Endothelial cell of umbilical vein (primary cell): Measurements from ENCODE around the gene IL17REL. TPM values are rescaled to one million over a fixed set of nuclear protein-coding genes. Genes with fewer than 3 reads are reported as not detected.

ENCODE experiments used
- BruUV-seq: library from RNA; stranded (reverse); fragments of 400-500 nt; replicated peaks from 2 replicates; lab custom pipeline; 2021; lab: Mats Ljungman, UMichigan
- CTCF ChIA-PET: fragments of 300-600, 350-600 bp; sonication (Branson Sonifier 250); formaldehyde crosslinking; loops from one replicate; lab custom pipeline; 2021; ENCODE audit warnings: antibody characterized with exemption, inconsistent platforms; lab: Charles Lee
- POLR2A ChIA-PET: fragments of 300-600, 350-600 bp; sonication (Branson Sonifier 250); formaldehyde crosslinking; loops from one replicate; lab custom pipeline; 2021; ENCODE audit warnings: antibody characterized with exemption, inconsistent platforms; lab: Charles Lee
- DNase-seq: peaks from one replicate; pipeline ENCODE4 v3.0.0-alpha.2; 2011; ENCODE audit warnings: low read depth, low spot score
- FAIRE-seq: peaks from 2 replicates; lab custom pipeline; 2011; peaks lifted over from hg19 to GRCh38; lab: Jason Lieb, UNC
- H2AFZ ChIP-seq: 2 replicates; pipeline ENCODE4 v1.6.0; 2012; ENCODE audit warnings: low read depth, low read length, control low read depth, inconsistent platforms
- H3K27ac ChIP-seq: 2 replicates; pipeline ENCODE4 v1.5.1; 2011; ENCODE audit warnings: low read depth, mild to moderate bottlenecking, control low read depth, low read length, moderate library complexity; ENCODE audit not compliant: insufficient read depth
- H3K27me3 ChIP-seq, 2 experiments: 2 replicates each; pipeline versions ENCODE4 v1.6.0 to v1.6.1; 2011; ENCODE audit warnings: low read length in 2 of 2, mixed read lengths in 1 of 2; ENCODE audit not compliant: control insufficient read depth in 2 of 2, insufficient read depth in 2 of 2
- H3K36me3 ChIP-seq, 2 experiments: 2 replicates in 1 of 2; 3 replicates in 1 of 2; pipeline ENCODE4 v1.5.1; 2011; ENCODE audit warnings: low read length in 2 of 2, mild to moderate bottlenecking in 1 of 2, moderate library complexity in 1 of 2; ENCODE audit not compliant: control insufficient read depth in 2 of 2, insufficient read depth in 2 of 2; ENCODE audit errors: extremely low read depth in 1 of 2
- H3K4me1 ChIP-seq: 3 replicates; pipeline ENCODE4 v1.5.1; 2011; ENCODE audit warnings: mild to moderate bottlenecking, low read length; ENCODE audit not compliant: control insufficient read depth, insufficient read depth; ENCODE audit errors: extremely low read depth
- H3K4me2 ChIP-seq: 2 replicates; pipeline ENCODE4 v1.6.1; 2011; ENCODE audit warnings: low read length, control low read depth, mixed read lengths; ENCODE audit not compliant: insufficient read depth
- H3K4me3 ChIP-seq, 3 experiments: fragments of 200-600 bp in 1 of 3; sonication (generic), shearing (Covaris generic) in 1 of 3; replicated peaks in 1 of 3; 2 replicates each; pipeline ENCODE4 v1.5.1; 2011 to 2016; ENCODE audit warnings: control low read depth in 3 of 3, low read length in 3 of 3, mild to moderate bottlenecking in 2 of 3, inconsistent platforms in 1 of 3, low read depth in 1 of 3, moderate library complexity in 1 of 3; ENCODE audit not compliant: insufficient read depth in 1 of 3
- H3K79me2 ChIP-seq: 2 replicates; pipeline ENCODE4 v1.6.0; 2012; ENCODE audit warnings: low read length, inconsistent platforms; ENCODE audit not compliant: control insufficient read depth, insufficient read depth
- H3K9ac ChIP-seq: replicated peaks from 2 replicates; pipeline ENCODE3; 2011; ENCODE audit warnings: low read length, control low read depth; ENCODE audit not compliant: insufficient read depth; ENCODE audit errors: extremely low read depth
- H3K9me1 ChIP-seq: replicated peaks from 3 replicates; pipeline ENCODE4 v1.6.0; 2011; ENCODE audit warnings: mild to moderate bottlenecking, low read length; ENCODE audit not compliant: control insufficient read depth, insufficient read depth; ENCODE audit errors: extremely low read depth
- H3K9me3 ChIP-seq: replicated peaks from 2 replicates; pipeline ENCODE4 v1.5.1; 2012; ENCODE audit warnings: low read length, inconsistent platforms; ENCODE audit not compliant: control insufficient read depth, insufficient read depth
- H4K20me1 ChIP-seq: replicated peaks from 2 replicates; pipeline ENCODE3; 2011; ENCODE audit warnings: mild to moderate bottlenecking, low read length; ENCODE audit not compliant: control insufficient read depth, insufficient read depth; ENCODE audit errors: extremely low read depth
- EZH2 ChIP-seq: IDR thresholded peaks from 2 replicates; pipeline ENCODE4 v1.6.1; 2012; ENCODE audit warnings: borderline replicate concordance, low read depth, mild to moderate bottlenecking, moderate library complexity, low read length, inconsistent platforms; ENCODE audit not compliant: severe bottlenecking
- FOS ChIP-seq: IDR thresholded peaks from 2 replicates; pipeline ENCODE4 v1.6.1; 2011; ENCODE audit warnings: mild to moderate bottlenecking, low read length, moderate library complexity, borderline replicate concordance; ENCODE audit not compliant: insufficient read depth
- MYC ChIP-seq: IDR thresholded peaks from one replicate; pipeline ENCODE4 v1.6.1; 2011; ENCODE audit warnings: mild to moderate bottlenecking, low read depth, low read length
- POLR2AphosphoS5 ChIP-seq: IDR thresholded peaks from 2 replicates; pipeline ENCODE4 v1.6.1; 2012; ENCODE audit warnings: low read depth, mild to moderate bottlenecking, control low read depth, low read length, moderate library complexity; ENCODE audit not compliant: insufficient read depth
- dilution Hi-C: fragments of 300-500 bp; cut with MboI; formaldehyde crosslinking; loops from one replicate; pipeline ENCODE4 v1.15.0; 2019; ENCODE audit warnings: low sequenced_read_pairs; ENCODE audit not compliant: extremely low pct_ligation_motif_present
- intact Hi-C: fragments of 100-400 bp; cut with micrococcal nuclease; formaldehyde crosslinking; loops from one replicate; pipeline ENCODE4 v1.10.0; 2022
- polyA plus RNA-seq, 4 experiments: library from polyadenylated mRNA; depleted of rRNA in 3 of 4; stranded (reverse) in 3 of 4; unstranded in 1 of 4; fragments of >200 nt; gene quantifications; 2 replicates each; pipeline versions ENCODE4 v1.2.1 to v1.2.3, GENCODE V29; 2011 to 2012; ENCODE audit warnings: missing spikeins in 1 of 4
- total RNA-seq: library from RNA; stranded (reverse); gene quantifications from 2 replicates; pipeline ENCODE4 v1.2.3, GENCODE V29; 2021
- TF ChIP-seq, protein P1 (sequence below): IDR thresholded peaks from 2 replicates; pipeline ENCODE4 v1.6.1; 2011; ENCODE audit not compliant: insufficient read depth, insufficient read length
- TF ChIP-seq, protein P2 (sequence below), 2 donors: IDR thresholded peaks; 1 replicate in 1 of 2; 2 replicates in 1 of 2; pipeline ENCODE4 v1.5.1; 2011; ENCODE audit warnings: low read length in 2 of 2, mild to moderate bottlenecking in 2 of 2, moderate library complexity in 2 of 2, control low read depth in 1 of 2, inconsistent platforms in 1 of 2, low read depth in 1 of 2; ENCODE audit not compliant: insufficient read depth in 1 of 2; ENCODE audit errors: extremely low read depth in 1 of 2

The IL17REL gene
- total and polyA plus RNA-seq, 2 donors (not counting 3 experiments of a cell fraction or from before 2014, with no cell fraction given), result 0.06 to 0.15 TPM

GRCh38 chr22:50008151-50009040, 4.2 kb downstream of the IL17REL start:
- CTCF ChIA-PET, result interaction anchor here (0.9 to 3.2 kb wide), 2 partner anchors 16 to 22 kb away, joined by 3 to 11 read pairs; no protein-coding TSS in a partner anchor
- dilution Hi-C loops, result no loop called here

GRCh38 chr22:50007057-50007511, 5.5 kb downstream of the IL17REL start:
- POLR2A ChIA-PET, result interaction anchor here (0.7 kb wide), 1 partner anchor 11 kb away, joined by 3 read pairs; no protein-coding TSS in a partner anchor
- H4K20me1 ChIP-seq, result no peaks in the 10 kb centered on the region
- no peak for FAIRE-seq

More at GRCh38 chr22:50008151-50009040, 4.2 kb downstream of the IL17REL start:
- H3K9me1 ChIP-seq, result no peaks in the 10 kb centered on the region
- TF ChIP-seq EZH2 (no peak), FOS (no peak), MYC (no peak), POLR2AphosphoS5 (no peak)
- no peaks in the 10 kb centered on the region for H3K36me3 ChIP-seq
- no peak overlapping the region for H3K4me2 ChIP-seq
- H3K9ac ChIP-seq, result no peak overlapping the region
- no peaks in the 10 kb centered on the region for H3K9me3 ChIP-seq
- intact Hi-C loops, result no loop called here
- no peak for DNase-seq
- H3K4me1 ChIP-seq, result no peaks in the 10 kb centered on the region
- H2AFZ ChIP-seq, result no peak overlapping the region
- no peak overlapping the region for H3K27ac ChIP-seq
- no peaks in the 10 kb centered on the region for H3K79me2 ChIP-seq
- peaks cover 24 to 26% of the 10 kb centered on the region in 2 experiments for H3K27me3 ChIP-seq
- POLR2A ChIA-PET, result no interaction called here
- no peak overlapping the region for H3K4me3 ChIP-seq
- BruUV-seq, result no TSS peak
- no peak for FAIRE-seq
- H4K20me1 ChIP-seq, result no peaks in the 10 kb centered on the region

More at GRCh38 chr22:50007057-50007511, 5.5 kb downstream of the IL17REL start:
- intact Hi-C loops (no loop called here), dilution Hi-C loops (no loop called here)
- Histone ChIP-seq H3K4me3 (no peak overlapping the region), H3K4me2 (no peak overlapping the region), H3K4me1 (no peaks in the 10 kb centered on the region), H2AFZ (no peak overlapping the region), H3K9ac (no peak overlapping the region), H3K9me1 (no peaks in the 10 kb centered on the region), H3K9me3 (no peaks in the 10 kb centered on the region), H3K27me3 (peaks cover 15 to 19% of the 10 kb centered on the region in 2 experiments), H3K36me3 (no peaks in the 10 kb centered on the region), H3K27ac (no peak overlapping the region), H3K79me2 (no peaks in the 10 kb centered on the region)
- CTCF ChIA-PET, result interaction anchor here (1.0 to 3.2 kb wide), 2 partner anchors 23 kb away, joined by 3 to 11 read pairs; no protein-coding TSS in a partner anchor
- no TSS peak for BruUV-seq
- TF ChIP-seq, protein P1, sequence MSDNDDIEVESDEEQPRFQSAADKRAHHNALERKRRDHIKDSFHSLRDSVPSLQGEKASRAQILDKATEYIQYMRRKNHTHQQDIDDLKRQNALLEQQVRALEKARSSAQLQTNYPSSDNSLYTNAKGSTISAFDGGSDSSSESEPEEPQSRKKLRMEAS, result no peak
- TF ChIP-seq, protein P2, sequence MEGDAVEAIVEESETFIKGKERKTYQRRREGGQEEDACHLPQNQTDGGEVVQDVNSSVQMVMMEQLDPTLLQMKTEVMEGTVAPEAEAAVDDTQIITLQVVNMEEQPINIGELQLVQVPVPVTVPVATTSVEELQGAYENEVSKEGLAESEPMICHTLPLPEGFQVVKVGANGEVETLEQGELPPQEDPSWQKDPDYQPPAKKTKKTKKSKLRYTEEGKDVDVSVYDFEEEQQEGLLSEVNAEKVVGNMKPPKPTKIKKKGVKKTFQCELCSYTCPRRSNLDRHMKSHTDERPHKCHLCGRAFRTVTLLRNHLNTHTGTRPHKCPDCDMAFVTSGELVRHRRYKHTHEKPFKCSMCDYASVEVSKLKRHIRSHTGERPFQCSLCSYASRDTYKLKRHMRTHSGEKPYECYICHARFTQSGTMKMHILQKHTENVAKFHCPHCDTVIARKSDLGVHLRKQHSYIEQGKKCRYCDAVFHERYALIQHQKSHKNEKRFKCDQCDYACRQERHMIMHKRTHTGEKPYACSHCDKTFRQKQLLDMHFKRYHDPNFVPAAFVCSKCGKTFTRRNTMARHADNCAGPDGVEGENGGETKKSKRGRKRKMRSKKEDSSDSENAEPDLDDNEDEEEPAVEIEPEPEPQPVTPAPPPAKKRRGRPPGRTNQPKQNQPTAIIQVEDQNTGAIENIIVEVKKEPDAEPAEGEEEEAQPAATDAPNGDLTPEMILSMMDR (IDR thresholded peaks at IDR 0.05; ENCODE audit: extremely low read depth in 1 of 2, insufficient read depth in 1 of 2, low read depth in 1 of 2, low read length in 2 of 2), result no peak
- TF ChIP-seq MYC (no peak), EZH2 (no peak)
- DNase-seq, result no peak
